Measurements from ENCODE around the gene FYN.

- TF ChIP-seq KLF16 (CRISPR knock-in tag; IDR thresholded peaks at IDR 0.05) (no peak), REST (IDR thresholded peaks at IDR 0.05; ENCODE audit: borderline replicate concordance in 1 of 2, low read depth in 1 of 2, low read length in 2 of 2) (no peak), BRCA1 (CRISPR knock-in tag; IDR thresholded peaks at IDR 0.05) (no peak), CTCF (CRISPR knock-in tag; IDR thresholded peaks at IDR 0.05) (no peak), ETS1 (CRISPR knock-in tag; IDR thresholded peaks at IDR 0.05) (no peak)
Measured at GRCh38 chr6:111813677-111814310, 59.5 kb downstream of the FYN start.

Measured in HepG2 (cell line).